GM23248 (cell line): ENCODE results near the gene MORN4. TPM values are rescaled to one million over a fixed set of nuclear protein-coding genes. Genes with fewer than 3 reads are reported as not detected.
"Not testable (repeated sequence)": the region's sequence is repeated elsewhere in the genome, so short reads cannot be mapped to it uniquely, and the experiment has no call there.

Source experiments
- DNase-seq: peaks from one replicate; pipeline ENCODE4 v3.0.0-alpha.2; 2015
- H2AFZ ChIP-seq: fragments of 200-600 bp; sonication (generic); 2 replicates; pipeline ENCODE4 v1.6.1; 2016; ENCODE audit warnings: antibody characterized with exemption
- H3F3A ChIP-seq: fragments of 200-600 bp; sonication (generic); 2 replicates; pipeline ENCODE4 v1.6.1; 2016; ENCODE audit warnings: mild to moderate bottlenecking, antibody characterized with exemption, mixed run types; ENCODE audit not compliant: insufficient read depth
- H3K27ac ChIP-seq: fragments of 200-600 bp; sonication (generic); 2 replicates; pipeline ENCODE4 v1.5.1; 2016; ENCODE audit warnings: mild to moderate bottlenecking
- H3K27me3 ChIP-seq: fragments of 200-600 bp; sonication (generic); replicated peaks from 2 replicates; pipeline ENCODE4 v1.6.1; 2016; ENCODE audit warnings: mild to moderate bottlenecking; ENCODE audit not compliant: insufficient read depth
- H3K36me3 ChIP-seq: fragments of 200-600 bp; sonication (generic); 2 replicates; pipeline ENCODE4 v1.6.1; 2016; ENCODE audit warnings: low read depth, mild to moderate bottlenecking
- H3K4me1 ChIP-seq: fragments of 200-600 bp; sonication (generic); 2 replicates; pipeline ENCODE4 v1.6.1; 2016; ENCODE audit warnings: mild to moderate bottlenecking; ENCODE audit not compliant: insufficient read depth
- H3K4me2 ChIP-seq: fragments of 200-600 bp; sonication (generic); one replicate; pipeline ENCODE4 v1.6.1; 2016; ENCODE audit warnings: mild to moderate bottlenecking; ENCODE audit not compliant: unreplicated experiment
- H3K4me3 ChIP-seq: fragments of 200-600 bp; sonication (generic); 2 replicates; pipeline ENCODE4 v1.5.1; 2016; ENCODE audit warnings: mild to moderate bottlenecking
- H3K79me2 ChIP-seq: fragments of 200-600 bp; sonication (generic); 2 replicates; pipeline ENCODE4 v1.6.1; 2016; ENCODE audit warnings: mild to moderate bottlenecking; ENCODE audit not compliant: insufficient read depth
- H3K9ac ChIP-seq: fragments of 200-600 bp; sonication (generic); 2 replicates; pipeline ENCODE4 v1.6.1; 2016; ENCODE audit warnings: mild to moderate bottlenecking
- H3K9me2 ChIP-seq: fragments of 200-600 bp; sonication (generic); 2 replicates; pipeline ENCODE4 v1.6.1; 2016; ENCODE audit warnings: mixed run types, mild to moderate bottlenecking, moderate library complexity; ENCODE audit not compliant: insufficient read depth
- H3K9me3 ChIP-seq: fragments of 200-600 bp; sonication (generic); one replicate; pipeline ENCODE4 v1.6.1; 2017; ENCODE audit warnings: low read depth
- H4K20me1 ChIP-seq: fragments of 200-600 bp; sonication (generic); 2 replicates; pipeline ENCODE4 v1.6.0; 2016; ENCODE audit not compliant: insufficient read depth
- EZH2 ChIP-seq: fragments of 200-600 bp; sonication (generic); IDR thresholded peaks from 2 replicates; pipeline ENCODE4 v1.6.1; 2018; ENCODE audit warnings: antibody characterized with exemption, mild to moderate bottlenecking; ENCODE audit not compliant: insufficient read depth, poor library complexity, severe bottlenecking
- EZH2phosphoT487 ChIP-seq: fragments of 200-600 bp; sonication (generic); IDR thresholded peaks from 2 replicates; pipeline ENCODE4 v1.6.1; 2018; ENCODE audit warnings: antibody characterized with exemption, moderate library complexity, mild to moderate bottlenecking, low read depth; ENCODE audit not compliant: insufficient read depth
- WGBS, 2 experiments: methylation state at CpG; one replicate each; pipeline ENCODE4 v1.1.6; 2015 to 2017; ENCODE audit warnings: low lambda C conversion rate in 2 of 2, low coverage in 1 of 2; ENCODE audit errors: missing lambda C conversion rate in 2 of 2; 5-methylcytosine and 5-hydroxymethylcytosine counted together
- in situ Hi-C: fragments of 300-500 bp; cut with MboI; formaldehyde crosslinking; loops from 2 replicates; pipeline ENCODE4 v1.15.0; 2020
- polyA plus RNA-seq: library from polyadenylated mRNA; unstranded; fragments of >200 nt; fragmentation: Nextera tagmentation; extraction: Ambion mirVana; gene quantifications from 2 replicates; pipeline ENCODE4 v1.2.1, GENCODE V29; 2016
- total RNA-seq: library from RNA; depleted of rRNA; stranded (reverse); fragments of >200 nt; shearing (Covaris generic); gene quantifications from 2 replicates; pipeline ENCODE4 v1.2.3, GENCODE V29; 2014

MORN4 gene
- total and polyA plus RNA-seq, 2 experiments from 2014 or later: 7.9 to 19.8 TPM

GRCh38 chr10:97648562-97649404 lies 15.5 kb upstream of the MORN4 start:
- H3K4me3 ChIP-seq: peak overlapping the region; percentile 54
- no peaks in the 10 kb centered on the region for H4K20me1 ChIP-seq
- H3K27me3 ChIP-seq: no peaks in the 10 kb centered on the region
- H2AFZ ChIP-seq: peak overlapping the region; percentile 1; the same call in 1 of the 2 replicates
- in situ Hi-C loops: no loop called here
- peaks cover 30% of the 10 kb centered on the region for H3K36me3 ChIP-seq
- 42 to 43% methylated on average over 5 of the region's 5 CpGs for WGBS, 2 experiments
- DNase-seq: peak; percentile 96
- peak overlapping the region; percentile 87 for H3K27ac ChIP-seq
- peaks cover 49% of the 10 kb centered on the region for H3F3A ChIP-seq
- TF ChIP-seq EZH2phosphoT487 (no peak), EZH2 (no peak)
- peaks cover 34% of the 10 kb centered on the region for H3K4me1 ChIP-seq
- H3K9ac ChIP-seq: peak overlapping the region; percentile 57
- no peaks in the 10 kb centered on the region for H3K9me3 ChIP-seq
- H3K4me2 ChIP-seq: peak overlapping the region; percentile 77
- H3K9me2 ChIP-seq: no peaks in the 10 kb centered on the region
- peaks cover 92% of the 10 kb centered on the region for H3K79me2 ChIP-seq

DNA sequence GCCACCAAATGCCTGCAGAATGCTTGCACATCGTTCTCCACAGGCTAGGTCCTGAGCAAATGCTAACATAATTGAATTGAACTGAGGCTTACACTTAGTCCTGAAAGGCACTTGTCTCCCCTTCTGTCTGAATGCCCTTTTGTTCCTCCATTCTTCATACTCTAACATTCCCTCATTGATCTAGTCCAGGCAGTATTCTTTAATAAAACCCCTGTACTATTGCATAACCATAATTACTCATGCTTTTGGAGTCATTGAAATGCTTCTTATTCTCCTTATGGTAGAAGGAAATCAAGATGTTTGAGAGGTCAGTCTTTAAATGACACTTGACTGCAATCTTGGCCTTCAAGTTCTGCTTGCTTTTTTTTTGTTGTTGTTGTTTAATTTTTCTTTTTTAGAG lies 14.3 kb upstream of the MORN4 start:
- H4K20me1 ChIP-seq: no peaks in the 10 kb centered on the region
- no peaks in the 10 kb centered on the region for H3K9me2 ChIP-seq
- peak; percentile 71 for DNase-seq
- no peak for TF ChIP-seq EZH2phosphoT487
- no peak for TF ChIP-seq EZH2
- no peaks in the 10 kb centered on the region for H3K27me3 ChIP-seq
- WGBS, 2 experiments: 29 to 33% methylated on average over 1 of the region's 1 CpG
- peaks cover 92% of the 10 kb centered on the region for H3K79me2 ChIP-seq
- peak overlapping the region; percentile 77 for H3K4me2 ChIP-seq
- H3K4me1 ChIP-seq: peaks cover 39% of the 10 kb centered on the region
- H3K36me3 ChIP-seq: peaks cover 23% of the 10 kb centered on the region
- H2AFZ ChIP-seq: no peak overlapping the region
- H3K4me3 ChIP-seq: no peak overlapping the region
- peaks cover 59% of the 10 kb centered on the region for H3F3A ChIP-seq
- no peaks in the 10 kb centered on the region for H3K9me3 ChIP-seq
- in situ Hi-C loops: no loop called here
- no peak overlapping the region for H3K9ac ChIP-seq
- H3K27ac ChIP-seq: peak overlapping the region; percentile 87

- Histone ChIP-seq H3K9me2 (no peaks in the 10 kb centered on the region), H3K79me2 (peaks cover 82% of the 10 kb centered on the region), H3K9me3 (no peaks in the 10 kb centered on the region), H2AFZ (no peak overlapping the region), H3K27ac (no peak overlapping the region), H3K4me3 (no peak overlapping the region), H3K9ac (no peak overlapping the region), H3K36me3 (peaks cover 9% of the 10 kb centered on the region), H4K20me1 (no peaks in the 10 kb centered on the region), H3F3A (peaks cover 52% of the 10 kb centered on the region), H3K4me2 (no peak overlapping the region), H3K4me1 (peaks cover 39% of the 10 kb centered on the region), H3K27me3 (no peaks in the 10 kb centered on the region)
- DNase-seq: no peak
- 88 to 90% methylated on average over 4 of the region's 4 CpGs for WGBS, 2 experiments
- TF ChIP-seq EZH2phosphoT487: no peak
- no peak for TF ChIP-seq EZH2
- in situ Hi-C loops: no loop called here
Measured at GRCh38 chr10:97644936-97645335, 11.6 kb upstream of the MORN4 start.

- Histone ChIP-seq H3K4me3 (no peak overlapping the region), H3K9ac (no peak overlapping the region), H2AFZ (no peak overlapping the region), H3K79me2 (peaks cover 76% of the 10 kb centered on the region), H4K20me1 (no peaks in the 10 kb centered on the region), H3K27me3 (no peaks in the 10 kb centered on the region), H3F3A (peaks cover 39% of the 10 kb centered on the region), H3K36me3 (peaks cover 9% of the 10 kb centered on the region), H3K9me3 (no peaks in the 10 kb centered on the region), H3K4me2 (no peak overlapping the region), H3K9me2 (no peaks in the 10 kb centered on the region), H3K4me1 (peaks cover 27% of the 10 kb centered on the region), H3K27ac (no peak overlapping the region)
- DNase-seq: no peak
- in situ Hi-C loops: no loop called here
- 97 to 99% methylated on average over 4 of the region's 4 CpGs for WGBS, 2 experiments
- TF ChIP-seq EZH2phosphoT487 (no peak), EZH2 (no peak)
Measured at GRCh38 chr10:97643441-97643985, 10.2 kb upstream of the MORN4 start.

DNA sequence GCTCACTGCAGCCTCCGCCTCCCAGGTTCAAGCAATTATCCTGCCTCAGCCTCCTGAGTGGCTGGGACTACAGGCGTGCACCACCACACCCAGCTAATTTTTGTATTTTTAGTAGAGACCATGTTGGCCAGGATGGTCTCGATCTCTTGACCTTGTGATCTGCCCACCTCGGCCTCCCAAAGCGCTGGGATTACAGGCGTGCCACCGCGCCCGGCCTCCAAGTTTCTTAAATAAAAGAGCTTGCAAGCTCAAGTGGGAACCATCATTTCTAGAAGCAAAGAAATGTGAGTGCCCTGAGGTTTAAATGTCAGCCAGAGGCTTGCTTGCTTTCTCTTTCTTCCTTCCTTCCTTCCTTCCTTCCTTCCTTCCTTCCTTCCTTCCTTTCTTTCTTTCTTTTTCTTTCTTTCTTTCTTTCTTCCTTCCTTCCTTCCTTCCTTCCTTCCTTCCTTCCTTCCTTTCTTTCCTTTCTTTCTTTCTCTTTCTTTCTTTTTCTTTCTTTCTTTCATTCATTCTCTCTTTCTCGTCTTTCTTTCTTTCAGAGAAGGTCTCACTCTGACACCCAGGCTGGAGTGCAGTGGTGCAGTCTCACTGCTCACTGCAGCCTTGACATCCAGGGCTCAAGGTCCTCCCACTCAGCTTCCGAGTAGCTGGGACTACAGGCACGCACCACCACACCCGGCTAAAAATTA lies 9.3 kb upstream of the MORN4 start:
- Histone ChIP-seq H3K4me1 (peaks cover 18% of the 10 kb centered on the region), H3F3A (peaks cover 30% of the 10 kb centered on the region), H3K79me2 (peaks cover 67% of the 10 kb centered on the region), H3K4me2 (peak overlapping the region; percentile 91), H3K27ac (peak overlapping the region; percentile 85), H3K4me3 (peak overlapping the region; percentile 85), H3K9ac (peak overlapping the region; percentile 92)
- DNase-seq, H3K36me3 ChIP-seq, H2AFZ ChIP-seq, H4K20me1 ChIP-seq, H3K9me2 ChIP-seq, H3K27me3 ChIP-seq, in situ Hi-C loops, H3K9me3 ChIP-seq: not testable (repeated sequence)
- 79 to 81% methylated on average over 10 to 13 of the region's 13 CpGs for WGBS, 2 experiments
